Caco-2 (cell line): Measurements from ENCODE around the gene ZNF540. TPM values are rescaled to one million over a fixed set of nuclear protein-coding genes. Genes with fewer than 3 reads are reported as not detected.

Experiments
- BruUV-seq: library from RNA; stranded (reverse); fragments of 400-500 nt; replicated peaks from 2 replicates; lab custom pipeline; 2021; lab: Mats Ljungman, UMichigan
- CTCF ChIA-PET: fragments of 300-600 bp; sonication (Branson Sonifier 250); formaldehyde crosslinking; loops from one replicate; lab custom pipeline; 2022; ENCODE audit warnings: antibody characterized with exemption; lab: Charles Lee
- POLR2A ChIA-PET: fragments of 300-600 bp; sonication (Branson Sonifier 250); formaldehyde crosslinking; loops from one replicate; lab custom pipeline; 2022; ENCODE audit warnings: antibody characterized with exemption; lab: Charles Lee
- DNase-seq, 2 experiments: peaks; one replicate each; pipeline versions ENCODE4 v3.0.0 to v3.0.0-alpha.2; 2020 to 2022
- H3K27me3 ChIP-seq: replicated peaks from 2 replicates; pipeline ENCODE4 v1.6.0; 2011; ENCODE audit warnings: low read length; ENCODE audit not compliant: control insufficient read depth, insufficient read depth
- H3K36me3 ChIP-seq: 2 replicates; pipeline ENCODE4 v1.5.1; 2011; ENCODE audit warnings: low read length; ENCODE audit not compliant: control insufficient read depth, insufficient read depth
- H3K4me1 ChIP-seq: fragments of 250-450 bp; sonication (Bioruptor Pico); 2 replicates; pipeline ENCODE4 v1.5.1; 2020; ENCODE audit warnings: mild to moderate bottlenecking
- H3K4me3 ChIP-seq: 2 replicates; pipeline ENCODE4 v1.5.1; 2011; ENCODE audit warnings: low read depth, mild to moderate bottlenecking, control low read depth, low read length
- H3K9me3 ChIP-seq: fragments of 250-450 bp; sonication (Bioruptor Pico); 2 replicates; pipeline ENCODE4 v1.5.1; 2020; ENCODE audit warnings: mild to moderate bottlenecking, moderate library complexity
- H3K27ac Mint-ChIP-seq: one replicate; pipeline ENCODE4 v1.8.0; 2022; ENCODE audit warnings: mixed read lengths; ENCODE audit not compliant: unreplicated experiment
- H3K27me3 Mint-ChIP-seq: one replicate; pipeline ENCODE4 v1.8.0; 2022; ENCODE audit warnings: mixed read lengths; ENCODE audit not compliant: insufficient read depth, unreplicated experiment
- H3K36me3 Mint-ChIP-seq: one replicate; pipeline ENCODE4 v1.8.0; 2022; ENCODE audit warnings: mild to moderate bottlenecking, mixed read lengths; ENCODE audit not compliant: insufficient read depth, unreplicated experiment
- H3K4me1 Mint-ChIP-seq: one replicate; pipeline ENCODE4 v1.8.0; 2022; ENCODE audit warnings: low read depth, mixed read lengths; ENCODE audit not compliant: unreplicated experiment
- H3K4me3 Mint-ChIP-seq: one replicate; pipeline ENCODE4 v1.8.0; 2022; ENCODE audit warnings: mild to moderate bottlenecking, moderate library complexity, mixed read lengths; ENCODE audit not compliant: unreplicated experiment
- H3K9me3 Mint-ChIP-seq: one replicate; pipeline ENCODE4 v1.8.0; 2022; ENCODE audit warnings: mixed read lengths; ENCODE audit not compliant: unreplicated experiment
- CTCF ChIP-seq, 2 experiments: fragments of 200-600 bp in 1 of 2; IDR thresholded peaks; 1 replicate in 1 of 2; 2 replicates in 1 of 2; pipeline versions ENCODE4 v1.5.1 to v1.8.0; 2011 to 2022; ENCODE audit warnings: antibody characterized with exemption in 1 of 2, control low read depth in 1 of 2, inconsistent platforms in 1 of 2, low read depth in 1 of 2, low read length in 1 of 2, mild to moderate bottlenecking in 1 of 2, moderate library complexity in 1 of 2; ENCODE audit not compliant: insufficient read depth in 1 of 2, severe bottlenecking in 1 of 2, unreplicated experiment in 1 of 2
- intact Hi-C: fragments of 100-400 bp; cut with micrococcal nuclease; formaldehyde crosslinking; loops from one replicate; pipeline ENCODE4 v1.10.0; 2022; ENCODE audit not compliant: unreplicated experiment
- total RNA-seq: library from RNA; stranded (reverse); gene quantifications from 2 replicates; pipeline ENCODE4 v1.2.3, GENCODE V29; 2022

The ZNF540 gene
- total RNA-seq, 1 experiment from 2014 or later, result 0.36 TPM

- no peaks in the 10 kb centered on the region for H3K36me3 Mint-ChIP-seq
- BruUV-seq, result no TSS peak
- H3K4me1 Mint-ChIP-seq, result no peaks in the 10 kb centered on the region
- intact Hi-C loops, result no loop called here
- no peak overlapping the region for H3K4me3 ChIP-seq
- H3K27me3 ChIP-seq, result no peaks in the 10 kb centered on the region
- H3K9me3 Mint-ChIP-seq, result peaks cover 37% of the 10 kb centered on the region
- DNase-seq, result no peak
- no peaks in the 10 kb centered on the region for H3K36me3 ChIP-seq
- H3K27ac Mint-ChIP-seq, result no peak overlapping the region
- TF ChIP-seq CTCF (IDR thresholded peaks at IDR 0.05; ENCODE audit: insufficient read depth in 1 of 2, low read depth in 1 of 2, low read length in 1 of 2, severe bottlenecking in 1 of 2, unreplicated experiment in 1 of 2), result no peak
- H3K4me1 ChIP-seq, result no peaks in the 10 kb centered on the region
- CTCF ChIA-PET, result no interaction called here
- no peaks in the 10 kb centered on the region for H3K27me3 Mint-ChIP-seq
- no peak overlapping the region for H3K4me3 Mint-ChIP-seq
- peaks cover 19% of the 10 kb centered on the region for H3K9me3 ChIP-seq
- POLR2A ChIA-PET, result no interaction called here
Observed at GRCh38 chr19:37572203-37572602, 22.5 kb upstream of the ZNF540 start.

- H3K4me1 Mint-ChIP-seq, result no peaks in the 10 kb centered on the region
- H3K4me3 Mint-ChIP-seq, result no peak overlapping the region
- no TSS peak for BruUV-seq
- no peak for TF ChIP-seq CTCF (IDR thresholded peaks at IDR 0.05; ENCODE audit: insufficient read depth in 1 of 2, low read depth in 1 of 2, low read length in 1 of 2, severe bottlenecking in 1 of 2, unreplicated experiment in 1 of 2)
- ChIA-PET POLR2A (no interaction called here), CTCF (interaction anchor here (0.5 kb wide), 1 partner anchor 12 kb away, joined by 3 read pairs; no protein-coding TSS in a partner anchor)
- H3K9me3 ChIP-seq, result peaks cover 18% of the 10 kb centered on the region; the same call in 1 of the 2 replicates
- no peaks in the 10 kb centered on the region for H3K27me3 Mint-ChIP-seq
- no peak for DNase-seq
- H3K36me3 ChIP-seq, result no peaks in the 10 kb centered on the region
- no peaks in the 10 kb centered on the region for H3K4me1 ChIP-seq
- H3K27me3 ChIP-seq, result no peaks in the 10 kb centered on the region
- H3K36me3 Mint-ChIP-seq, result no peaks in the 10 kb centered on the region
- H3K27ac Mint-ChIP-seq, result no peak overlapping the region
- intact Hi-C loops, result no loop called here
- H3K4me3 ChIP-seq, result no peak overlapping the region
- H3K9me3 Mint-ChIP-seq, result peaks cover 26% of the 10 kb centered on the region
Observed at GRCh38 chr19:37583340-37583739, 11.3 kb upstream of the ZNF540 start.

- peaks cover 4% of the 10 kb centered on the region for H3K9me3 ChIP-seq
- H3K9me3 Mint-ChIP-seq, result peaks cover 10% of the 10 kb centered on the region
- H3K36me3 Mint-ChIP-seq, result peaks cover 20% of the 10 kb centered on the region
- H3K27ac Mint-ChIP-seq, result peak overlapping the region; percentile 98
- H3K4me3 ChIP-seq, result peak overlapping the region; percentile 73
- no TSS peak for BruUV-seq
- no peaks in the 10 kb centered on the region for H3K27me3 Mint-ChIP-seq
- no peak for TF ChIP-seq CTCF (IDR thresholded peaks at IDR 0.05; ENCODE audit: insufficient read depth in 1 of 2, low read depth in 1 of 2, low read length in 1 of 2, severe bottlenecking in 1 of 2, unreplicated experiment in 1 of 2)
- no peaks in the 10 kb centered on the region for H3K36me3 ChIP-seq
- H3K27me3 ChIP-seq, result no peaks in the 10 kb centered on the region
- CTCF ChIA-PET, result interaction anchor here (1.1 to 1.2 kb wide), 2 partner anchors 99 to 125 kb away, joined by 3 to 4 read pairs; partner anchors contain the start of gene ZNF607
- no peak for DNase-seq
- no peaks in the 10 kb centered on the region for H3K4me1 ChIP-seq
- POLR2A ChIA-PET, result interaction anchor here (1.0 to 1.5 kb wide), 2 partner anchors 126 to 223 kb away, joined by 5 to 7 read pairs; partner anchors contain the start of genes ZNF527 and ZNF607
- peak overlapping the region; percentile 95 for H3K4me3 Mint-ChIP-seq
- H3K4me1 Mint-ChIP-seq, result peaks cover 15% of the 10 kb centered on the region
- intact Hi-C loops, result loop anchor here (1.0 to 2.0 kb wide), 4 partner anchors 62 to 223 kb away; partner anchors contain the start of genes ZNF527, ZNF573 and ZNF607
Observed at GRCh38 chr19:37593996-37594303, 726 bp upstream of the ZNF540 start.
